PC-3 (cell line): ENCODE data around the gene ANKS1B.

Experiments
- EZH2 ChIP-seq: fragments of 300-600 bp; sonication (generic); IDR thresholded peaks from one replicate; pipeline ENCODE4 v1.6.1; 2017; ENCODE audit warnings: antibody characterized with exemption, mild to moderate bottlenecking, low read length; ENCODE audit not compliant: unreplicated experiment
- EZH2phosphoT487 ChIP-seq: fragments of 300-600 bp; sonication (generic); IDR thresholded peaks from 2 replicates; pipeline ENCODE4 v1.6.1; 2018; ENCODE audit warnings: mild to moderate bottlenecking, antibody characterized with exemption, low read length, borderline replicate concordance
- TF ChIP-seq, protein P1 (sequence below): fragments of 300-600 bp; sonication (generic); conservative IDR thresholded peaks from 2 replicates; pipeline ENCODE4 v1.5.1; 2017; ENCODE audit warnings: antibody characterized with exemption, low read depth, mild to moderate bottlenecking, low read length

DNA sequence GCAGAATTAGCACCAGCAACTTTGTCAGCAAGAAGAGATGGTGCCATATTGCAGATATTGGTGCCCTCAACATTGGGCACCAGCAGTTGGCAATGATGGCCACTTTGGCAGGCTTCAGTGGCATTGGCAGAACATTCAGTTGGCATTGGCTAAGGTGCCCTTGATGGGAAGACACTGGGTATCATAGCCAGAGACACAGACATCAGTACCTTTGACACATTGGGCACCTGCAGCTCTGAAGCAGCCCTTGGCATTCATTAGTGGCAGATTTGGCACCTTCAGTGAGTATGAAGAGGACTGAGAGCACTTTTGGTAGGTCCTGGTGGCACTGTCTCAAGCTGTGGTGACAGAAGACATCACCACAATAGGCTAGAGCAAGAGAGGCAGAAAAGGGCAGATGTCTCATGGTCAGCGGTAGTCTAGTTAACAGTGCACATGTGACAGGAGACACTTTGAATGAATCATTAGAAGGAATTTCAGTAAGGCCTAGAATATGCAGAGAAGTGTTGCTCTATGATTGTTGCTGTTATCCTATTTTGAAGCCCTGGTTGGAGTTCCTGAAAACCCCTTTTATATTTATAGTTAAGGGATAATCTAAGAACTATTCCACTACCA, 917.5 kb downstream of the ANKS1B start:
- TF ChIP-seq, protein P1, sequence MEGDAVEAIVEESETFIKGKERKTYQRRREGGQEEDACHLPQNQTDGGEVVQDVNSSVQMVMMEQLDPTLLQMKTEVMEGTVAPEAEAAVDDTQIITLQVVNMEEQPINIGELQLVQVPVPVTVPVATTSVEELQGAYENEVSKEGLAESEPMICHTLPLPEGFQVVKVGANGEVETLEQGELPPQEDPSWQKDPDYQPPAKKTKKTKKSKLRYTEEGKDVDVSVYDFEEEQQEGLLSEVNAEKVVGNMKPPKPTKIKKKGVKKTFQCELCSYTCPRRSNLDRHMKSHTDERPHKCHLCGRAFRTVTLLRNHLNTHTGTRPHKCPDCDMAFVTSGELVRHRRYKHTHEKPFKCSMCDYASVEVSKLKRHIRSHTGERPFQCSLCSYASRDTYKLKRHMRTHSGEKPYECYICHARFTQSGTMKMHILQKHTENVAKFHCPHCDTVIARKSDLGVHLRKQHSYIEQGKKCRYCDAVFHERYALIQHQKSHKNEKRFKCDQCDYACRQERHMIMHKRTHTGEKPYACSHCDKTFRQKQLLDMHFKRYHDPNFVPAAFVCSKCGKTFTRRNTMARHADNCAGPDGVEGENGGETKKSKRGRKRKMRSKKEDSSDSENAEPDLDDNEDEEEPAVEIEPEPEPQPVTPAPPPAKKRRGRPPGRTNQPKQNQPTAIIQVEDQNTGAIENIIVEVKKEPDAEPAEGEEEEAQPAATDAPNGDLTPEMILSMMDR, result no peak
- no peak for TF ChIP-seq EZH2
- no peak for TF ChIP-seq EZH2phosphoT487
